Mucosa of rectum (tissue), 2 donors: ENCODE results near the gene GPR183.
A peak's percentile ranks its signal among the peaks of the same experiment; 100 is the strongest.

Source experiments
- H3K27ac ChIP-seq, 2 donors: one replicate each; pipeline ENCODE4 v1.7.0; 2013; ENCODE audit warnings: inconsistent platforms in 2 of 2, low read depth in 2 of 2, low read length in 2 of 2
- H3K27me3 ChIP-seq, 2 donors: one replicate each; pipeline ENCODE4 v1.7.0; 2013; ENCODE audit warnings: low read length in 2 of 2; ENCODE audit not compliant: control insufficient read depth in 2 of 2, insufficient read depth in 2 of 2
- H3K36me3 ChIP-seq, 2 donors: one replicate each; pipeline ENCODE4 v1.7.0; 2013; ENCODE audit warnings: low read length in 2 of 2; ENCODE audit not compliant: control insufficient read depth in 2 of 2, insufficient read depth in 2 of 2
- H3K4me1 ChIP-seq, 2 donors: one replicate each; pipeline ENCODE4 v1.7.0; 2013; ENCODE audit warnings: low read length in 2 of 2, mild to moderate bottlenecking in 1 of 2; ENCODE audit not compliant: control insufficient read depth in 2 of 2, insufficient read depth in 2 of 2
- H3K4me3 ChIP-seq, 2 donors: one replicate each; pipeline ENCODE4 v1.7.0; 2013; ENCODE audit warnings: low read length in 2 of 2
- H3K9ac ChIP-seq, 2 donors: one replicate each; pipeline ENCODE4 v1.7.0; 2013; ENCODE audit warnings: low read length in 2 of 2, low read depth in 1 of 2, mild to moderate bottlenecking in 1 of 2
- H3K9me3 ChIP-seq, 2 donors: one replicate each; pipeline ENCODE4 v1.7.0; 2013; ENCODE audit warnings: low read length in 2 of 2; ENCODE audit not compliant: control insufficient read depth in 2 of 2
- donor health status: healthy.
- donor health status: Normal muscosa, but diverticular disease.

The GPR183 gene

DNA sequence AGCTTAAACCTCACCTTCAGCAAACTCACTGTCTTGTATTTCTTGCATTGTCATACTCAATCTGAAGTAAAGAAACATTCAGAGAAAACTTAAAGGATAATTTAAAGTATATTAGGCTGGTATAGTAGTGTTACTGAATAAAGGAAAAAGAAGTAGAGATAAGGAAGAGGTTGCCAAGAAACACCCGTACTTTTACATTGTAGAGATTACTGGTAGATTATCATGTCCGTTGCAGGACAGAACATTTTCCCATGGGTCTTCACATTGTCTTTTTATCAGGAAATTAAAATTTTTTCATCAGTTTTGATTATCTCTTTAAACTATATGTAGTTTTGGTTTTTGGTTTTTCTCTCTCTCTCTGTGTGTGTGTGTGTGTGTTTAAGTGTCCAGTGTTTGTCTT is 19.9 kb upstream of the GPR183 start:
- Histone ChIP-seq H3K4me3 (no peak overlapping the region), H3K27ac (no peak overlapping the region), H3K9ac (no peak overlapping the region), H3K9me3 (no peaks in the 10 kb centered on the region), H3K27me3 (no peaks in the 10 kb centered on the region), H3K36me3 (peaks cover 11 to 18% of the 10 kb centered on the region in 2 donors), H3K4me1 (peaks cover 0 to 3% of the 10 kb centered on the region in 2 donors)

DNA sequence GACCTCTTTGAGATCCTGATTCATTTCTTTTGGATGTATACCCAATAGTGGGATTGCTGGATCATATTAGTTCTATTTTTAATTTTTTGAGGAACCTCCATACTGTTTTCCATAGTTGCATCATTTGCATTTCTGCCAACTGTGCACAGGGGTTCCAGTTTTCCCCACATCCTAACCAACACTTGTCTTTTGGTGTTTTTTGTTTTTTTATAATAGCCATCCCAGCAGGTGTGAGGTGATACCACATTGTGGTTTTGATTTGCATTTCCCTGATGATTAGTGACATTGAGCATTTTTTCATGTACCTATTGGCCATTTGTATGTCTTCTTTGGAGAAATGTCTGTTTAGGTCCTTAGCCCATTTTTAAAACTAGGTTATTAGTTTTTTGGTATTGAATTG is 18.8 kb upstream of the GPR183 start:
- Histone ChIP-seq H3K27me3 (no peaks in the 10 kb centered on the region), H3K4me3 (no peak overlapping the region), H3K9me3 (no peaks in the 10 kb centered on the region), H3K36me3 (peaks cover 11 to 18% of the 10 kb centered on the region in 2 donors), H3K9ac (no peak overlapping the region), H3K27ac (no peak overlapping the region), H3K4me1 (peaks cover 3 to 4% of the 10 kb centered on the region in 2 donors)

- Histone ChIP-seq H3K27me3 (no peaks in the 10 kb centered on the region), H3K4me1 (peaks cover 3 to 4% of the 10 kb centered on the region in 2 donors), H3K4me3 (no peak overlapping the region), H3K9ac (no peak overlapping the region), H3K9me3 (no peaks in the 10 kb centered on the region), H3K27ac (no peak overlapping the region), H3K36me3 (peaks cover 2 to 9% of the 10 kb centered on the region in 2 donors)
Measured at GRCh38 chr13:99323488-99323887, 16.3 kb upstream of the GPR183 start.

DNA sequence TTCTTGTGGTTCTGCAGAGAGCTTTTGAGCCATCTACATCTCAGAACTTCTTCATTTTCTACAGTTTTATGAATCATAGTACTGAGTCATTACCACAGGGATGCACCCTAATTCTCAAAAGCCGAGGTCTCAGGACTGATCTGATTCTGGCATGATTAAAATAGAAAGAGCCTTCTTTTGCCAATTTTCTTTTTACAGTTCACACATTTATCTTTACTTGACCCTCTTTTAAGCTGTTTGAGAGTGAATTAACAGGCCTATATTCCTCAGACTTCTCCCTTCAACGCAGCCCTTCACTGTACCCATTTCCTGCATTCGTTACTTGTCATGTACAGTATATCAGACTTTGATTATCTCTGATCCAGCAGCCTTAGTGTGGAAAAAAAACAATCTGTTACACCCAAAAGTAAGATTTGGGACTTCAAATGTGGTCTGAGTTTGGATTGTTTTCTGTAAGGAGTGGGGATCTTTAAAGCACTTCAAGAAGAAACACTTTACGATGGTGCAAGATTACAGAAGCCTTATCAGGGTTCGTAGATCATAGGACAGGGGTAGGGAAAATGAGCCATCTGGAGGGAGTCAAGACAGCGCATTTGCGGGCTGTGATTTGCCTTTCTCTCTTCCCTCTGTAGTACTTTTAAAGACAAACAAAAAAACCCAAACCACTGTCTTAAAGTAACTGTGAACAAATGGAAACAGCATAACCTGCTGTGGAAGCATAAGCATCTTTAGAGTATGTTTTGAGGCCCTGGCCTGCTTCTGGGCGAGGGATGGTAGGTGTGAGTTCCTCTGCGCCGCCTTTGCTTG is 15.3 kb upstream of the GPR183 start:
- no peaks in the 10 kb centered on the region for H3K27me3 ChIP-seq
- peak overlapping the region; percentile 42 to 46 for H3K27ac ChIP-seq
- no peak overlapping the region for H3K9ac ChIP-seq
- H3K4me3 ChIP-seq, result no peak overlapping the region
- peaks cover 3 to 4% of the 10 kb centered on the region in 2 donors for H3K4me1 ChIP-seq
- H3K36me3 ChIP-seq, result peaks cover 2 to 9% of the 10 kb centered on the region in 2 donors
- no peaks in the 10 kb centered on the region for H3K9me3 ChIP-seq

DNA sequence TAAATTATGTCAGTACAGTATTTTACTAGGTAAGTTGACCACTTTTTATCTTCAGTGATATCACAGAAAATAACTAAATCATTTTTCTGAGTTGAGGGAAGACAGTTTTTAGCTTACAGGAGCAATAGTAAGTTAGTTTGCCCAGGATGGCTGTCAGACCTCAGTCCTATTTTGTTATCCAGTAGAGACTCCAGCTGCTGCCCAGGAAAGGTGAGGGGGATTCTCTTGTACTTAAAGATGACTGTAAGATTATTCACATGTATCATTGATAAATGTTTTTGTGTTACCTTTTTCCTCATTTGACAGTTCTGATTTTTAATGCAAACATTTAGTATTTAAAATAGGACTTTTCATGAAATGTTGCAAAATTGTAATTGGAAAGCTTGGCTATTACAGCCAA is 14.5 kb upstream of the GPR183 start:
- Histone ChIP-seq H3K4me3 (no peak overlapping the region), H3K27me3 (no peaks in the 10 kb centered on the region), H3K27ac (no peak overlapping the region), H3K9me3 (no peaks in the 10 kb centered on the region), H3K36me3 (peaks cover 2 to 12% of the 10 kb centered on the region in 2 donors), H3K9ac (no peak overlapping the region), H3K4me1 (peaks cover 2 to 4% of the 10 kb centered on the region in 2 donors)

DNA sequence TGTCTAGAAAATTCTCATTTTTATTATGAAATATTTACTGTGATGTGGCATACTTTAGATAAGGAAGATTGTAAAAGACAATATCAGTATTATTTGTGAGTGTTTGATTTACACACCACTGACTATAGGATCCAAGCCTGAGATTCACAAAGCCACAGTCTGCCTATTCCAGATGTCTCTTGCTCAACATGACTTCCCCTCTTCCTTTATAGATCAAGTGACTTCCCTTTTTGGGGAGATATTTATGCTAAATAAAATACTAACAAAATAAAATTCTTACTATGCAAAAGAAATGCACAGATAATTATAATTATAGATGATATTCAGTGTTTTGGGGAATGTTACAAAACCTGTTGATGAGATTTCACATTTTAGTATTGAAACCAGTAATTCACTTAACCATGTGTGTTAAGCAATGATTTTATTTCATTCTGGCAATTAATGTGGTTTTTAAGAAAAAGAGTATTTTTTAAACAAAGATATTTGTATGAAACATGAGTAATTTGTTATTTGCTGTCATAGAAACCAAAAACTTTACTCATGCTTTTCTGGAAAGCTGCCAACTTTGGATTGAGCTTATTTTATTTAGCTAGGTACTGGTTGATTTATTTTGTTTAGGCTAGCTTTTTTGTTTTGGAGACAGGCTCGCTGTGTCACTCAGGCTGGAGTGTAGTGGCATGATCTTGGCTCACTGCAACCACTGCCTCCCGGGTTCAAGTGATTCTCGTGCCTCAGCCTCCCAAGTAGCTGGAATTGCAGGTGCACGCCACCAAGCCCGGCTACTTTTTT is 13.7 kb upstream of the GPR183 start:
- Histone ChIP-seq H3K27ac (no peak overlapping the region), H3K4me1 (peaks cover 0 to 4% of the 10 kb centered on the region in 2 donors), H3K9ac (no peak overlapping the region), H3K4me3 (no peak overlapping the region), H3K27me3 (no peaks in the 10 kb centered on the region), H3K9me3 (no peaks in the 10 kb centered on the region), H3K36me3 (peaks cover 0 to 10% of the 10 kb centered on the region in 2 donors)

DNA sequence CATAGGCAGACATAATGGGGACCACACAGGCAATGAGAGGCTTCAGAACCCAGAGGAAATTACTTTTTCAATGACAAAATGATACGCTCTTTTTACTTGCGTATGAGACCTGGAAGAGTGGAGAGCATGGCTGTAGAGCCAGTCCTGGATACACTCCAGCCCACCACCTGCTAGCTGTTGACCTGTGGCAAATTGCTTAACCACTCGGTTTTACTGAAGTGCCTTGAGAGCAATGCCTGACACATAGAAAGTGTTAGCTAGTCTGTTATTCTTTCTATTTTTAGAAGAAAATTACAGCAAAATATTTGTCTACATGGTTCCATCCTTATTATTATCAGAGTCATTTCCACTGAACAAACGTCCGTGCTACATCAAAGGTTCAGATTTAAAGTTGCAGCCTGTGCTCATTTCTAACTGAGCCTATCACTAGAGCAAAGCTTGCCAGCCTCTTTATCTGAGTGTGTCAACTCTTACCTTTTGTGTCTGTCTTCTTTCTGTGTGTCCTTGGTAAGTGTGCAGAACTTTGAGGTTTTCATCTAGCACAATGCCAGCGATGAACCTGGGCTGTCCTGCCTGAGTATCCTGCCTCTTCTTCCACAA is 9.6 kb upstream of the GPR183 start:
- H3K27me3 ChIP-seq, result no peaks in the 10 kb centered on the region
- H3K36me3 ChIP-seq, result peaks cover 3 to 6% of the 10 kb centered on the region in 2 donors
- no peak overlapping the region for H3K9ac ChIP-seq
- no peak overlapping the region for H3K4me3 ChIP-seq
- peaks cover 4 to 9% of the 10 kb centered on the region in 2 donors for H3K4me1 ChIP-seq
- H3K9me3 ChIP-seq, result no peaks in the 10 kb centered on the region
- no peak overlapping the region for H3K27ac ChIP-seq

GRCh38 chr13:99316224-99316623 is 9.0 kb upstream of the GPR183 start:
- H3K27ac ChIP-seq, result no peak overlapping the region
- no peaks in the 10 kb centered on the region for H3K9me3 ChIP-seq
- H3K36me3 ChIP-seq, result peaks cover 3 to 6% of the 10 kb centered on the region in 2 donors
- H3K27me3 ChIP-seq, result no peaks in the 10 kb centered on the region
- H3K9ac ChIP-seq, result no peak overlapping the region
- H3K4me1 ChIP-seq, result peaks cover 4 to 6% of the 10 kb centered on the region in 2 donors
- no peak overlapping the region for H3K4me3 ChIP-seq

- no peak overlapping the region for H3K9ac ChIP-seq
- H3K27ac ChIP-seq, result peak overlapping the region in 1 of 2 donors; percentile 61
- no peaks in the 10 kb centered on the region for H3K9me3 ChIP-seq
- H3K4me3 ChIP-seq, result no peak overlapping the region
- peaks cover 4 to 5% of the 10 kb centered on the region in 2 donors for H3K4me1 ChIP-seq
- peaks cover 3 to 6% of the 10 kb centered on the region in 2 donors for H3K36me3 ChIP-seq
- H3K27me3 ChIP-seq, result no peaks in the 10 kb centered on the region
Measured at GRCh38 chr13:99315186-99315585, 8.0 kb upstream of the GPR183 start.
